Activated CD8-positive, alpha-beta memory T cell treated with anti-CD3 and anti-CD28 coated beads, Interleukin-2, amount 10 ng/mL, durations not matched to agents 7 days and 5 days (primary cell): ENCODE data around the gene PDGFD. TPM values are rescaled to one million over a fixed set of nuclear protein-coding genes. Genes with fewer than 3 reads are reported as not detected.

Experiments
- ATAC-seq: fragments of 150-1000 bp; cut with Tn5 transposase; one replicate; pipeline ENCODE4 v1.10.0; 2021; ENCODE audit warnings: moderate library complexity
- CTCF ChIA-PET: fragments of 350-600 bp; sonication (Branson Sonifier 250); formaldehyde crosslinking; loops from one replicate; lab custom pipeline; 2021; ENCODE audit warnings: antibody characterized with exemption; lab: Charles Lee
- DNase-seq: peaks from one replicate; pipeline ENCODE4 v3.0.0-alpha.2; 2020
- H3K27ac Mint-ChIP-seq: one replicate; pipeline ENCODE4 v1.8.0; 2021; ENCODE audit warnings: mild to moderate bottlenecking, mixed read lengths
- H3K27me3 Mint-ChIP-seq: one replicate; pipeline ENCODE4 v1.8.0; 2021; ENCODE audit warnings: mixed read lengths
- H3K36me3 Mint-ChIP-seq: one replicate; pipeline ENCODE4 v1.8.0; 2021; ENCODE audit warnings: mild to moderate bottlenecking, mixed read lengths
- H3K4me1 Mint-ChIP-seq: one replicate; pipeline ENCODE4 v1.8.0; 2021; ENCODE audit warnings: mixed read lengths
- H3K4me3 Mint-ChIP-seq: one replicate; pipeline ENCODE4 v1.8.0; 2021; ENCODE audit warnings: mild to moderate bottlenecking, moderate library complexity, mixed read lengths
- H3K9me3 Mint-ChIP-seq: one replicate; pipeline ENCODE4 v1.8.0; 2022; ENCODE audit warnings: low read depth, mixed read lengths
- total RNA-seq, 2 experiments: library from RNA; stranded (reverse); gene quantifications; one replicate each; pipeline ENCODE4 v1.2.3, GENCODE V29; 2021

Gene PDGFD
- total RNA-seq, 2 experiments from 2014 or later = 0.12 to 0.15 TPM

- DNase-seq (no peak), ATAC-seq (no peak)
- no peaks in the 10 kb centered on the region for H3K36me3 Mint-ChIP-seq
- no peak overlapping the region for H3K27ac Mint-ChIP-seq
- H3K4me3 Mint-ChIP-seq = no peak overlapping the region
- CTCF ChIA-PET = no interaction called here
- peaks cover 3% of the 10 kb centered on the region for H3K4me1 Mint-ChIP-seq
- no peaks in the 10 kb centered on the region for H3K9me3 Mint-ChIP-seq
- H3K27me3 Mint-ChIP-seq = no peaks in the 10 kb centered on the region
Measured at GRCh38 chr11:103959279-103959942, 204.5 kb downstream of the PDGFD start.

- CTCF ChIA-PET = no interaction called here
- Mint-ChIP-seq H3K27me3 (no peaks in the 10 kb centered on the region), H3K4me1 (peaks cover 3% of the 10 kb centered on the region), H3K36me3 (no peaks in the 10 kb centered on the region), H3K27ac (no peak overlapping the region), H3K9me3 (no peaks in the 10 kb centered on the region), H3K4me3 (no peak overlapping the region)
- no peak for ATAC-seq
- no peak for DNase-seq
Measured at GRCh38 chr11:103958475-103959215, 205.3 kb downstream of the PDGFD start.

- no peaks in the 10 kb centered on the region for H3K27me3 Mint-ChIP-seq
- H3K4me1 Mint-ChIP-seq = no peaks in the 10 kb centered on the region
- H3K4me3 Mint-ChIP-seq = no peak overlapping the region
- no peak overlapping the region for H3K27ac Mint-ChIP-seq
- H3K9me3 Mint-ChIP-seq = no peaks in the 10 kb centered on the region
- ATAC-seq (no peak), DNase-seq (no peak)
- no peaks in the 10 kb centered on the region for H3K36me3 Mint-ChIP-seq
- CTCF ChIA-PET = no interaction called here
Measured at GRCh38 chr11:103953797-103954486, 210.0 kb downstream of the PDGFD start.

DNA sequence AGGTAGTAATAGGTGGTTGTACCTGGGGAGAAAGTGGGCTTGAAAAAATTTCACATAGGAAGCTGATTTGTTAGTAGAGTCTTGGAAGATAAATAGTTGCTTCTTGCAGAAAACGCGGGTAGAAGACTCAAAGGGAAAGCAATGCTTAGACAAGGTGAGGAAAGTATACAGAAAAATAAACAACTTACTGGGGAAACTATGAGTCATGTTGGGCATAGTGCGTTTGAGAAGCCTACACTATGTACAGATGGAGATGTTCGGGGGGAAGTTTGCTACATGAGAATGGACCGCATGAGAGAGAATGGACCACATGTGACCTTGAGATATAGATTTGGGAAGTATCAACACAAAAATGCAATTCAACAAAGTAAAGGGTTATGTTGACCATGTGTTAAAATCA is 214.2 kb downstream of the PDGFD start:
- Mint-ChIP-seq H3K36me3 (no peaks in the 10 kb centered on the region), H3K27ac (no peak overlapping the region), H3K27me3 (no peaks in the 10 kb centered on the region), H3K4me3 (no peak overlapping the region), H3K9me3 (no peaks in the 10 kb centered on the region), H3K4me1 (no peaks in the 10 kb centered on the region)
- ATAC-seq = no peak
- CTCF ChIA-PET = no interaction called here
- DNase-seq = no peak

- ATAC-seq = no peak
- no peak for DNase-seq
- Mint-ChIP-seq H3K27ac (no peak overlapping the region), H3K9me3 (no peaks in the 10 kb centered on the region), H3K4me3 (no peak overlapping the region), H3K27me3 (no peaks in the 10 kb centered on the region), H3K36me3 (no peaks in the 10 kb centered on the region), H3K4me1 (no peaks in the 10 kb centered on the region)
- CTCF ChIA-PET = no interaction called here
Measured at GRCh38 chr11:103948187-103948763, 215.7 kb downstream of the PDGFD start.

- Mint-ChIP-seq H3K4me3 (no peak overlapping the region), H3K9me3 (no peaks in the 10 kb centered on the region), H3K27ac (no peak overlapping the region), H3K27me3 (no peaks in the 10 kb centered on the region), H3K36me3 (no peaks in the 10 kb centered on the region), H3K4me1 (no peaks in the 10 kb centered on the region)
- CTCF ChIA-PET = no interaction called here
- DNase-seq (no peak), ATAC-seq (no peak)
Measured at GRCh38 chr11:103947546-103947919, 216.4 kb downstream of the PDGFD start.

DNA sequence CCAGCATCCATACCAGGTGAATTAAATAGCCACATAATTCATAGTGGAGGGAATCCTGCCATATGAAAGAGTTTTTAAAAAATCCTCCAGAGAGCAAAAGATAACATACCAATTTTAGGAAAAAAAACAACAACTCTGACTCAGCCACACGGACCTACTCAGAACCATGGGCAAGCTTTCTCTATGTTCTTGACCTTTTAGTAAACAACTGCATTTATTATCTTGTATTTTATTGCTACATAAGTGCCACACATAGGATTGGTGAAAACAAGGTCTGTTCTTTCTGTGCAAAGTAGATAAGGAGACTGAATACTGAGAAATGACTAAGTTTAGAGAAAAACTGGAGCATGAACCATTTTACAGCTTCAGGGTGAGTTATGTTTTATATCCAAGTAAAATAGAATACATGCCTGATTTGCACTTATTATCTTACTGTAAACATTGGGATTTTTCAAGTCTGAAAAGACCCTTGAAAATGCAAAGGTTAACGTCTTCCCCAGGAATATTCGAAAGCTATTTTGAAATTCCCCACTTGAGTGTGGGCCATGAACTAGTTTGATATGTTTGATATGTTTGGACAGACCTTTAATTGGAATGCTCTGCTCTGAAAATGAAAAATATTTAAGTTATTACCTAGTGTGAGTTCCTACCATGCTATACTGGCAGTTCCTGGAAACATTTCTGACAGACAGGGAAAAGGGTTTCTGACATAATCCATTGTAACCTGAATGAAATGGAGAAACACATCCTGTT is 217.0 kb downstream of the PDGFD start:
- no peak for DNase-seq
- Mint-ChIP-seq H3K36me3 (no peaks in the 10 kb centered on the region), H3K9me3 (no peaks in the 10 kb centered on the region), H3K27ac (no peak overlapping the region), H3K4me3 (no peak overlapping the region), H3K4me1 (no peaks in the 10 kb centered on the region), H3K27me3 (no peaks in the 10 kb centered on the region)
- CTCF ChIA-PET = no interaction called here
- ATAC-seq = no peak

GRCh38 chr11:103944251-103944940 is 219.6 kb downstream of the PDGFD start:
- no peak overlapping the region for H3K27ac Mint-ChIP-seq
- DNase-seq (no peak), ATAC-seq (no peak)
- no peaks in the 10 kb centered on the region for H3K36me3 Mint-ChIP-seq
- no peaks in the 10 kb centered on the region for H3K4me1 Mint-ChIP-seq
- H3K9me3 Mint-ChIP-seq = no peaks in the 10 kb centered on the region
- CTCF ChIA-PET = no interaction called here
- H3K4me3 Mint-ChIP-seq = no peak overlapping the region
- H3K27me3 Mint-ChIP-seq = no peaks in the 10 kb centered on the region

- no peak for ATAC-seq
- Mint-ChIP-seq H3K27me3 (no peaks in the 10 kb centered on the region), H3K4me3 (no peak overlapping the region), H3K9me3 (no peaks in the 10 kb centered on the region), H3K36me3 (no peaks in the 10 kb centered on the region), H3K27ac (no peak overlapping the region), H3K4me1 (no peaks in the 10 kb centered on the region)
- CTCF ChIA-PET = no interaction called here
- no peak for DNase-seq
Measured at GRCh38 chr11:103942646-103943045, 221.3 kb downstream of the PDGFD start.

- no peaks in the 10 kb centered on the region for H3K36me3 Mint-ChIP-seq
- CTCF ChIA-PET = no interaction called here
- H3K4me3 Mint-ChIP-seq = no peak overlapping the region
- DNase-seq = no peak
- H3K4me1 Mint-ChIP-seq = no peaks in the 10 kb centered on the region
- H3K27ac Mint-ChIP-seq = no peak overlapping the region
- no peaks in the 10 kb centered on the region for H3K27me3 Mint-ChIP-seq
- no peaks in the 10 kb centered on the region for H3K9me3 Mint-ChIP-seq
- ATAC-seq = no peak
Measured at GRCh38 chr11:103940551-103940950, 223.4 kb downstream of the PDGFD start.

DNA sequence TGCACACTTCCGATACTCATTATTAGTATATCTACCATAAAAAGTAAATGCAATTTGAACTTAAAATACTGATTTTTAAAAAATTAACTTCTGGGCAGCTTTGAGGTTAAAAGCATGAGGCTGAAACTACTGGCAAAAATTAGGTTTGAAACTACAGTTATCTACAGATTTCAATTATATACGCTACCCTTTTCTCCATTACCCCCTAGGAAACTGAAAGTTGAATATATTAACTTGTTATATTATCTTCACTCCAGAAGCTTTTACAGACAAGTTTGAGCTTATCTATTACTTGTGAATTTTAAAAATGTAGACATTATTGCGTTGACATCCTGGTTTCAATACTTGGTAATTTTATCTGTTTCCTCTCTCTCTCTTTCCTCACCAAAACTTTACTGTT is 224.3 kb downstream of the PDGFD start:
- CTCF ChIA-PET = no interaction called here
- Mint-ChIP-seq H3K4me1 (no peaks in the 10 kb centered on the region), H3K4me3 (no peak overlapping the region), H3K27ac (no peak overlapping the region), H3K27me3 (no peaks in the 10 kb centered on the region), H3K36me3 (no peaks in the 10 kb centered on the region), H3K9me3 (no peaks in the 10 kb centered on the region)
- DNase-seq (no peak), ATAC-seq (no peak)

GRCh38 chr11:103936059-103936458 is 227.9 kb downstream of the PDGFD start:
- H3K9me3 Mint-ChIP-seq = no peaks in the 10 kb centered on the region
- ATAC-seq (no peak), DNase-seq (no peak)
- no peak overlapping the region for H3K27ac Mint-ChIP-seq
- H3K36me3 Mint-ChIP-seq = no peaks in the 10 kb centered on the region
- no peak overlapping the region for H3K4me3 Mint-ChIP-seq
- H3K4me1 Mint-ChIP-seq = no peaks in the 10 kb centered on the region
- no peaks in the 10 kb centered on the region for H3K27me3 Mint-ChIP-seq
- CTCF ChIA-PET = no interaction called here

DNA sequence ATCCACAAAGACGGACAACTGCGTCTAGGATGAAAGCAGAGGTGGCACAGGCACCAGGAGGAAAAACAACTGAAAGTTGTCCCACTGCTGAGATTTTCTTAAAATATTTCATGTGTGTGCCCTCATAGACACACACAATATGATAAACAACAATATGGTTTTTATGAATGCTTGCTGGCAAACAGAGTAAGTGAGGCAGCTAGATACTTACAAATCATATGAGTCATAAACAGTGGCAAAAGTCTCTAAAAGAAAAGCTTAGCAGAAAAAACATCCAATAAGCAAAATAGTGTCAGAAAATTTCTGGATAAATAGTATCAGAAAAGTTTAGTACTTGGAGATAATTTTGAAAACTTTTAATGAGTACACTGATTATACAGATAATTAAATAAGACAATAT is 228.7 kb downstream of the PDGFD start:
- CTCF ChIA-PET = no interaction called here
- Mint-ChIP-seq H3K36me3 (no peaks in the 10 kb centered on the region), H3K4me1 (no peaks in the 10 kb centered on the region), H3K9me3 (no peaks in the 10 kb centered on the region), H3K4me3 (no peak overlapping the region), H3K27ac (no peak overlapping the region), H3K27me3 (no peaks in the 10 kb centered on the region)
- no peak for ATAC-seq
- DNase-seq = no peak
